Endothelial cell of umbilical vein (primary cell): ENCODE measurements around the gene IDUA. TPM values are rescaled to one million over a fixed set of nuclear protein-coding genes. Genes with fewer than 3 reads are reported as not detected.

Experiments
- BruUV-seq: library from RNA; stranded (reverse); fragments of 400-500 nt; replicated peaks from 2 replicates; lab custom pipeline; 2021; lab: Mats Ljungman, UMichigan
- CTCF ChIA-PET: fragments of 300-600, 350-600 bp; sonication (Branson Sonifier 250); formaldehyde crosslinking; loops from one replicate; lab custom pipeline; 2021; ENCODE audit warnings: antibody characterized with exemption, inconsistent platforms; lab: Charles Lee
- POLR2A ChIA-PET: fragments of 300-600, 350-600 bp; sonication (Branson Sonifier 250); formaldehyde crosslinking; loops from one replicate; lab custom pipeline; 2021; ENCODE audit warnings: antibody characterized with exemption, inconsistent platforms; lab: Charles Lee
- DNase-seq: peaks from one replicate; pipeline ENCODE4 v3.0.0-alpha.2; 2011; ENCODE audit warnings: low read depth, low spot score
- FAIRE-seq: peaks from 2 replicates; lab custom pipeline; 2011; peaks lifted over from hg19 to GRCh38; lab: Jason Lieb, UNC
- H2AFZ ChIP-seq: 2 replicates; pipeline ENCODE4 v1.6.0; 2012; ENCODE audit warnings: low read depth, low read length, control low read depth, inconsistent platforms
- H3K27ac ChIP-seq: 2 replicates; pipeline ENCODE4 v1.5.1; 2011; ENCODE audit warnings: low read depth, mild to moderate bottlenecking, control low read depth, low read length, moderate library complexity; ENCODE audit not compliant: insufficient read depth
- H3K27me3 ChIP-seq, 2 experiments: 2 replicates each; pipeline versions ENCODE4 v1.6.0 to v1.6.1; 2011; ENCODE audit warnings: low read length in 2 of 2, mixed read lengths in 1 of 2; ENCODE audit not compliant: control insufficient read depth in 2 of 2, insufficient read depth in 2 of 2
- H3K36me3 ChIP-seq, 2 experiments: 2 replicates in 1 of 2; 3 replicates in 1 of 2; pipeline ENCODE4 v1.5.1; 2011; ENCODE audit warnings: low read length in 2 of 2, mild to moderate bottlenecking in 1 of 2, moderate library complexity in 1 of 2; ENCODE audit not compliant: control insufficient read depth in 2 of 2, insufficient read depth in 2 of 2; ENCODE audit errors: extremely low read depth in 1 of 2
- H3K4me1 ChIP-seq: 3 replicates; pipeline ENCODE4 v1.5.1; 2011; ENCODE audit warnings: mild to moderate bottlenecking, low read length; ENCODE audit not compliant: control insufficient read depth, insufficient read depth; ENCODE audit errors: extremely low read depth
- H3K4me2 ChIP-seq: 2 replicates; pipeline ENCODE4 v1.6.1; 2011; ENCODE audit warnings: low read length, control low read depth, mixed read lengths; ENCODE audit not compliant: insufficient read depth
- H3K4me3 ChIP-seq, 3 experiments: fragments of 200-600 bp in 1 of 3; sonication (generic), shearing (Covaris generic) in 1 of 3; replicated peaks in 1 of 3; 2 replicates each; pipeline ENCODE4 v1.5.1; 2011 to 2016; ENCODE audit warnings: control low read depth in 3 of 3, low read length in 3 of 3, mild to moderate bottlenecking in 2 of 3, inconsistent platforms in 1 of 3, low read depth in 1 of 3, moderate library complexity in 1 of 3; ENCODE audit not compliant: insufficient read depth in 1 of 3
- H3K79me2 ChIP-seq: 2 replicates; pipeline ENCODE4 v1.6.0; 2012; ENCODE audit warnings: low read length, inconsistent platforms; ENCODE audit not compliant: control insufficient read depth, insufficient read depth
- H3K9ac ChIP-seq: replicated peaks from 2 replicates; pipeline ENCODE3; 2011; ENCODE audit warnings: low read length, control low read depth; ENCODE audit not compliant: insufficient read depth; ENCODE audit errors: extremely low read depth
- H3K9me1 ChIP-seq: replicated peaks from 3 replicates; pipeline ENCODE4 v1.6.0; 2011; ENCODE audit warnings: mild to moderate bottlenecking, low read length; ENCODE audit not compliant: control insufficient read depth, insufficient read depth; ENCODE audit errors: extremely low read depth
- H3K9me3 ChIP-seq: replicated peaks from 2 replicates; pipeline ENCODE4 v1.5.1; 2012; ENCODE audit warnings: low read length, inconsistent platforms; ENCODE audit not compliant: control insufficient read depth, insufficient read depth
- H4K20me1 ChIP-seq: replicated peaks from 2 replicates; pipeline ENCODE3; 2011; ENCODE audit warnings: mild to moderate bottlenecking, low read length; ENCODE audit not compliant: control insufficient read depth, insufficient read depth; ENCODE audit errors: extremely low read depth
- CTCF ChIP-seq, 2 donors: IDR thresholded peaks; 1 replicate in 1 of 2; 2 replicates in 1 of 2; pipeline ENCODE4 v1.5.1; 2011; ENCODE audit warnings: low read length in 2 of 2, mild to moderate bottlenecking in 2 of 2, moderate library complexity in 2 of 2, control low read depth in 1 of 2, inconsistent platforms in 1 of 2, low read depth in 1 of 2; ENCODE audit not compliant: insufficient read depth in 1 of 2; ENCODE audit errors: extremely low read depth in 1 of 2
- EZH2 ChIP-seq: IDR thresholded peaks from 2 replicates; pipeline ENCODE4 v1.6.1; 2012; ENCODE audit warnings: borderline replicate concordance, low read depth, mild to moderate bottlenecking, moderate library complexity, low read length, inconsistent platforms; ENCODE audit not compliant: severe bottlenecking
- FOS ChIP-seq: IDR thresholded peaks from 2 replicates; pipeline ENCODE4 v1.6.1; 2011; ENCODE audit warnings: mild to moderate bottlenecking, low read length, moderate library complexity, borderline replicate concordance; ENCODE audit not compliant: insufficient read depth
- GATA2 ChIP-seq: IDR thresholded peaks from 2 replicates; pipeline ENCODE4 v1.7.0; 2011; ENCODE audit warnings: low read depth, mild to moderate bottlenecking, moderate library complexity, mixed read lengths, low read length; ENCODE audit not compliant: insufficient read length, insufficient read depth
- JUN ChIP-seq: IDR thresholded peaks from 2 replicates; pipeline ENCODE4 v1.6.1; 2011; ENCODE audit warnings: borderline replicate concordance, low read depth; ENCODE audit not compliant: insufficient read length, insufficient read depth
- MAX ChIP-seq: IDR thresholded peaks from 2 replicates; pipeline ENCODE4 v1.6.1; 2011; ENCODE audit not compliant: insufficient read depth, insufficient read length
- MYC ChIP-seq: IDR thresholded peaks from one replicate; pipeline ENCODE4 v1.6.1; 2011; ENCODE audit warnings: mild to moderate bottlenecking, low read depth, low read length
- POLR2A ChIP-seq: IDR thresholded peaks from 2 replicates; pipeline ENCODE4 v1.6.1; 2012; ENCODE audit warnings: low read depth, mild to moderate bottlenecking, control low read depth, low read length
- POLR2AphosphoS5 ChIP-seq: IDR thresholded peaks from 2 replicates; pipeline ENCODE4 v1.6.1; 2012; ENCODE audit warnings: low read depth, mild to moderate bottlenecking, control low read depth, low read length, moderate library complexity; ENCODE audit not compliant: insufficient read depth
- dilution Hi-C: fragments of 300-500 bp; cut with MboI; formaldehyde crosslinking; loops from one replicate; pipeline ENCODE4 v1.15.0; 2019; ENCODE audit warnings: low sequenced_read_pairs; ENCODE audit not compliant: extremely low pct_ligation_motif_present
- intact Hi-C: fragments of 100-400 bp; cut with micrococcal nuclease; formaldehyde crosslinking; loops from one replicate; pipeline ENCODE4 v1.10.0; 2022
- polyA plus RNA-seq, 4 experiments: library from polyadenylated mRNA; depleted of rRNA in 3 of 4; stranded (reverse) in 3 of 4; unstranded in 1 of 4; fragments of >200 nt; gene quantifications; 2 replicates each; pipeline versions ENCODE4 v1.2.1 to v1.2.3, GENCODE V29; 2011 to 2012; ENCODE audit warnings: missing spikeins in 1 of 4
- total RNA-seq: library from RNA; stranded (reverse); gene quantifications from 2 replicates; pipeline ENCODE4 v1.2.3, GENCODE V29; 2021

Gene IDUA
- total and polyA plus RNA-seq, 2 donors (not counting 3 experiments of a cell fraction or from before 2014, with no cell fraction given), result 19.1 to 34.1 TPM

- no TSS peak for BruUV-seq
Observed at GRCh38 chr4:1023895-1024740, 37.3 kb downstream of the IDUA start.

More at GRCh38 chr4:1023895-1024740, 37.3 kb downstream of the IDUA start:
- DNase-seq (no peak), FAIRE-seq (no peak)
- H3K4me2 ChIP-seq, result no peak overlapping the region
- CTCF ChIA-PET, result interaction anchor here (0.6 kb wide), 1 partner anchor 70 kb away, joined by 3 read pairs; no protein-coding TSS in a partner anchor
- dilution Hi-C loops, result no loop called here
- peaks cover 0 to 15% of the 10 kb centered on the region in 2 experiments for H3K36me3 ChIP-seq
- H3K9me1 ChIP-seq, result no peaks in the 10 kb centered on the region
- no peaks in the 10 kb centered on the region for H3K27me3 ChIP-seq
- no peak overlapping the region for H3K4me3 ChIP-seq
- H3K79me2 ChIP-seq, result no peaks in the 10 kb centered on the region
- H3K27ac ChIP-seq, result no peak overlapping the region
- H2AFZ ChIP-seq, result no peak overlapping the region
- intact Hi-C loops, result no loop called here
- no peaks in the 10 kb centered on the region for H4K20me1 ChIP-seq
- H3K9me3 ChIP-seq, result no peaks in the 10 kb centered on the region
- TF ChIP-seq EZH2 (no peak), CTCF (IDR thresholded peaks at IDR 0.05; ENCODE audit: extremely low read depth in 1 of 2, insufficient read depth in 1 of 2, low read depth in 1 of 2, low read length in 2 of 2) (no peak), MAX (no peak), POLR2A (no peak), POLR2AphosphoS5 (no peak), GATA2 (no peak), MYC (no peak), FOS (no peak), JUN (no peak)
- POLR2A ChIA-PET, result no interaction called here
- no peak overlapping the region for H3K9ac ChIP-seq
- H3K4me1 ChIP-seq, result no peaks in the 10 kb centered on the region
